GM21367 (cell line): ENCODE measurements around the gene TMEM72.
A peak's percentile ranks its signal among the peaks of the same experiment; 100 is the strongest.
"Not testable (repeated sequence)": the region's sequence is repeated elsewhere in the genome, so short reads cannot be mapped to it uniquely, and the experiment has no call there.

Experiments used
- ATAC-seq: cut with Tn5 transposase; IDR thresholded peaks from one replicate; pipeline ENCODE4 v1.9.1; 2021; ENCODE audit not compliant: unreplicated experiment

The TMEM72 gene

GRCh38 chr10:44911081-44911540 lies at the start of gene TMEM72:
TSS of gene TMEM72 (plus strand) at chr10:44911337. CDS start at chr10:44911513, 176 bp downstream.
- no peak for ATAC-seq

DNA sequence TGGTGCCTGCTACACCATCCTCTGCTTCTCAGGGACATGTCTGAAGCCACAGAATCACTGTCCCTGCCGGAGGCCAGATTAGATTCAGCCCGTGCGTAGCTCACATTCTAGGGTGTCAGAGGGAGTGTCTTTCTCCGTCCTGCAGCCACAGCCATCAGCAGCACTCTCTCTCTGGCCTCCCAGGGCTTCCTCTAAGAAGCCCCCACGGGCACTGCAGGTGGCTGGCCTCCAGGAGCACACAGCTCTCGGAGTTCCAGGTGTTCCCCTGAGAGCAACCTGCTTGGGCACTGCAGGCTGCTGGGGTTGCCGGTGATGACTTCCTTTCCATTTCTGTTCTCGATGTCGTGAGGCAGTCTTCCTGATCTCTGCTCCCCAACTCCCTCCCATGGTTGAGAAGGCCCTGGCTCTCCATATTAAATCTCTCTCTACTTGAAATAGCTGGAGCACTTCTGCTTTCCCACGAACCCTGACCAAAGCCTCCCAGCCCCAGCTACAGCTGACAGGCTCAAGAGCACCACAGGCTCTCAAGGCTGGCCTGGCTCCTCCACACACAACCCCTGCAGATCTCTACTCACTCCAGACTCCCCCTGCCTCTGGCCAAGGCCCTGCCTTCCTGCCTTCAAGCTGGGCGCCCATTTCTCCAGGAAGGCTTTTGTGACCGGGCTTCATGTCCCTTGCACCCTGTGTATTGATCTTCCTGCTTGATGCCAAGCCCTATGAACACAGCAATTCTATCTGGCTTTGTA lies 49.0 kb upstream of the TMEM72 start:
- no peak for ATAC-seq

DNA sequence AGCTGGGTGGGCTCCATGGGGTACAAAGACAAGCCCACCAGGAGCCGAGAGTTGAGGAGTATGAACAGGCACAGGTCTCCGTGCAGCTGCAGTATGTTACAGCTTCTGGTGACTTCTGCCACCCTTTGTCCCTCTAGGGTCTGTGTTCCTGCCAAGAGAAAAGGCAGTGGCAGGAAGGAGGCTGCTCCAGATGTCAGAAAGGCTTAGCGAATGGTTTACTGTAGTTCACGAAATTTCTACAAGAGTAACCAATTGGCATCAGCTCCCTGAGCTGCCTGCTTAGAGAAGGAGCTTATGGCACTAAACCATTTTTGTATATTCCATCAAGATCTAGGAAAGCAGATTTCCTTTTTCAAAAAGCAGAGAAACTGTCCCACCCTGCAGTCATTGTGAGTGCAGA lies 48.2 kb upstream of the TMEM72 start:
- ATAC-seq: no peak

DNA sequence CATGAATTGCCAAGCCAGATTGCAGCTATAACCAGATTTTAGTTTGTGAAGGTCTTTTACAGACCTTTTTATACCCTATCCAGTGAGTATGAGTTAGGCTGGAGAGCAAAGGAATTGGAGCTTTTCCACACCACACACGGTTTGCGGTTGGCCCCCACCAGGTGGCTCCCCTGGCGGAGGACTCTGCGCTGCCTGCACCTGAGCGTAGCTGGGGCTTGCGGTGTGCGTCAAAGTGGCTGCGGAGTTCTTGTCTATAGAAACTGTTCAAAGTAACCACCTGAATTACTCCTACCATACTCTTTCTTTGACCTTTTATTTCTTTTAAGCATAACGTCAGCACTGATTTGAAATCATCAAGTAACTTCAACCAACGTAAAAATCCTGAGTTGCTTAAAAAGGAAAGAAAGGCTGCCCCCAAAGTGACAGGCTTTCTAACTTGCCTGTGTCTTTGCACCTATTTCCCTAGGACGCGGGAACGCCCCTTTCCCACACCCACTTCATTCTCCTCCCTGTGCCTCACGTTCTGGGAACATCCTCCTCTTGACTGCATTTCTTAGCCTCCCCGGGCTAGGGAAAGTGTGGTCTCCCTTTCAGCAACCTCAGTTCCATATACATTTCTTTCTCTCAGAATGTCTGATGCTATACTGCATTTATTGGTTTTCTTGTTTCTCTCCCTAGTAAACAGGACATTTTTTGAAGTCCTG lies 47.6 kb upstream of the TMEM72 start:
- no peak for ATAC-seq

GRCh38 chr10:44864051-44864450 lies 47.1 kb upstream of the TMEM72 start:
- no peak for ATAC-seq

GRCh38 chr10:44864637-44865288 lies 46.4 kb upstream of the TMEM72 start:
- ATAC-seq: peak; percentile 83

- no peak for ATAC-seq
These were observed 45.9 kb upstream of the TMEM72 start for GRCh38 chr10:44865289-44865671.

DNA sequence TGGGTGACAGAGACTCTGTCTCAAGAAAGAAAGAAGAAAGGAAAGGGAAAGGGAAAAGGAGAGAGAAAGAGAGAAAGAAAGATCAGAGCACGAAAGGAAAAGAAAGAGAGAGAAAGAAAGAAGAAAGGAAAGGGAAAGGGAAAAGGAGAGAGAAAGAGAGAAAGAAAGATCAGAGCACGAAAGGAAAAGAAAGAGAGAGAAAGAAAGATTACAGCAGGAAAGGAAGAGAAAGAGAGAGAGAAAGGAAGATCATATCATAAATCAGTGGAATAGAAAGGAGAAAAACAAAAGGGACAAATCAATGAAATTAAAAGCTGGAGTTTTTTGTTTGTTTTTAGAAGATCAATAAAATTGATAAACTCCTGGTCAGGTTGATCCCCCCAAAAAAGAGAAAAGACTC lies 44.8 kb upstream of the TMEM72 start:
- ATAC-seq: not testable (repeated sequence)

DNA sequence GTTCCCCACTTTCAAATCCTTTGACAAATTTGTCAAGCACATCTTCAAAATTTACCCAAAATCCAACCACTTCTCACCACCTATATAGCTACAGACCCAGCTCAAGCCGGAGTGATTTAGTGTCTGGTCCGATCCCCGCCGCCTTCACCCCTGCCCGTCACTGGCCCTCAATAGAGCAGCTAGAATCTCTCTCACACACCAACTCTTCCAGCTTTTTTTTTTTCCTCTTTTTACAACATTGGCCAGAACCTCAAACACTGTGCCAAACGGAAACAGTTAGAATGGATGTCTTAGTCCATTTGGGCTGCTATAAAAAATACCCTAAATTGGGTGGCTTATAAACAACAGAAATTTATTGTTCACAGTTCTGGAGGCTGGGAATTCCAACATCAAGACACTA lies 41.1 kb upstream of the TMEM72 start:
- ATAC-seq: no peak

- ATAC-seq: no peak
These were observed 38.0 kb upstream of the TMEM72 start for GRCh38 chr10:44873160-44873559.

GRCh38 chr10:44874166-44874565 lies 37.0 kb upstream of the TMEM72 start:
- no peak for ATAC-seq

DNA sequence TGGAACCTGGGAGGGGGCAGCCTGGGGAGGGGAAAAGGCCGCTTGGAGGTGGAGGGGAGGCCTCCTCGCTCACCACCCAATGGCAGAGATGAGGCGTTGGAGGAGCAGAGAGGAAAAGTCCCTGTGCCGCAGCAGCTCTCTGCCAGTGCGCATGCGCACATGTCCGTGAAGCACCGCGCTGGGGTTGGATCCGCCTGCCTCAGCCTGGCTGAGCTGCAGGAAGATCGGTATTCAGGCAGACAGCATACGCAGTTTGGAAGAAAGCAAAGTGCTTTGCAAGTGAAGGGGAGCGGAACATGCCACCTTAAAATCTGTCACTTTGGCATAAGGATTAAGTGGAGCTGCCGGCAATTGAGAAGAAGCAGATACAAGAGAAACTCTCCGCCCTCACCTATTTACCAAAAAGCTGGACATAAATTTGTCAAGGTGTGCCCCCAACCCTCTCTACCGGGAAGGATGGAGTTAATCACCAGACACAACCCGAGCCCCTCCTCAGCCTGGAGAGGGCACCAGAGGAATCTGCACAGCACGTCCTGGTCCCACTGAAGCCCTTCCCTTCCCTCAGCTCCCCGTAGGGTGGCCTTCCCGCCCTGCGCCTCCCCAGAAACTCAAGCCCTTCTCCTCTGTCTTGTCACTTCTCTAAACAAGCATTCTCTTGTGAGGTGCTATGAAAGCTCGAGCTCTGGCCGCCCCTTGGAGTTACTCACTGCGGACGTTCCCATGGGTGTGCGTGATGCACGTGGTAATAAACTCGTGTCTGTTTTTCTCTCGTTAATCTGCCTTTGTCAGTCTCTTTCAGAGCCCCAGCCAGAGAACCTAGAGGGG lies 32.2 kb upstream of the TMEM72 start:
- ATAC-seq: peak; percentile 74

- ATAC-seq: no peak
These were observed 31.6 kb upstream of the TMEM72 start for GRCh38 chr10:44879531-44879899.

DNA sequence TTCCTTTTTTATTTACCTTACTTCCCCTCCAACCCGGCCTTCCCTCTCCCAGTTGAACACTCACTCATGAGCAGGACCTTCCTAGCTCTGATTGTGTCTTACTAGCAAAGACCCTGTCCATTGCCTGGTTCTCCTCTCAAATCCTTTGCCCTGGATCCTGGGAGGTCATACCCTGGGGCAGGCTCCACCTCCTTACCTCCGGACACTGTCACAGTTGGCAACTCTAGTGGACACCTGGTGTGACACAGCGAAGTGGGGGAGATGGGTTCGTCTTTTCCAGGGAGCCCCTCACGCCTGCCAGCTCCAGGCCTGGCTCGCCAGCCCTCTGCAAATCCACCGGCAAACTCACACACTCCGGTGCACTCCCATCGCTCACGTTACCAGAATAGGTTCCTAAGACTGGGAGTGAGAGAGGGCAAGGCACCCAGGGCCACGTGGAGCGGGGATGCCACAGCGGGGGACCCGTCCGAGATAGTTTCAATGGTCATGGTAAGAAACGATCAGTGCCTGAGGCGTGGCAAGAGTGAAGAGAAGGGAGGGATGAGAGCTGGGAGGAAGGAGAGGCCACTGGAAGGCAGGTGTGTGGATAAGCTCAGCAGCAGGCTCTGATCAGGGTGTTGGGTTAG lies 30.9 kb upstream of the TMEM72 start:
- no peak for ATAC-seq

DNA sequence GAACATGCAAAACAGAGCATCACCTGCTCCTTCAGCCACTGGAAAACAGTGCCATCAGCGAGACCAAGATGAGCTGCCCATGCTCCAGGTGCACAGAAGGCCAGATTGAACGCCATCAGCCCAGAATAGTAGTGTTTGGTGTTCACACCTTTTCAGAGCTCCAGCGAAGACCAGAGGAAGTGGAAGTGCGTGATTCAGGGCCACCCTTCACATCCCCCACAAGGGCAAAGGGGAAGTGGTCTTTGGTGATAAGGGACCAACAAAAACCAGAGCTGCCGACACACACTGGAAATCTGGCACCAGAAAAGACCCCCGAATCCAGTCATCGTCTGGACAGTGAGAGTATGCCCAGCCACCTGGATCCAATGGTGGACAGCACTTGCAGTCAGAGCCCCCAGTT lies 29.5 kb upstream of the TMEM72 start:
- ATAC-seq: no peak

- no peak for ATAC-seq
These were observed 28.9 kb upstream of the TMEM72 start for GRCh38 chr10:44882166-44882720.

GRCh38 chr10:44883593-44884331 lies 27.4 kb upstream of the TMEM72 start:
- no peak for ATAC-seq

- no peak for ATAC-seq
These were observed 25.4 kb upstream of the TMEM72 start for GRCh38 chr10:44885710-44886109.

DNA sequence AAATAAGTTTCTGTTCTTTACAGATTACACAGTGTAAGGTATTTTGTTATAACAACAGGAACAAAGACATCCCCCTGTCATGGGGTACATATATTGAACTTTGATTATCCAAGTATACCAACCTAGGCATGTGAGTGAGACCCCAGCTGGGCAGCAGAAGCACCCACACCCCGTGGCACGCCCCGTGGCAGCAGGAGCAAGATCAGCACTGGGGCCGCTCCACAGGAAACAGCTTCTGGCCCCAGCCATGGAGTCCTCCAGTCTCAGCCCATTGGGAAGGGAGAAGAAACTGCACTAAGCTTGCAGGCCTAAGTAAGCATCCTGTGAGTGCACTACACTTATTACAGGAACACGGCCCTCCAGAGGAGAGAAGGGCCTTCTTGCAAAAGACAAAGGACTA lies 24.2 kb upstream of the TMEM72 start:
- ATAC-seq: no peak

- ATAC-seq: no peak
These were observed 22.3 kb upstream of the TMEM72 start for GRCh38 chr10:44888886-44889285.
